Myocyte (in vitro differentiated cells): ENCODE measurements around the gene TMUB2. TPM values are rescaled to one million over a fixed set of nuclear protein-coding genes. Genes with fewer than 3 reads are reported as not detected.

Source experiments
- microRNA-seq: library from miRNA; unstranded; fragments of <30 nt; microRNA quantifications from one replicate; pipeline ENCODE4, GENCODE V29; 2016
- total RNA-seq: library from RNA; depleted of rRNA; stranded (reverse); fragments of >200 nt; gene quantifications from 2 replicates; pipeline ENCODE4 v1.2.3, GENCODE V29; 2014

The TMUB2 gene
- total RNA-seq, 1 donor from 2014 or later, result 28.6 TPM

Small RNAs within 50 kb of the gene (microRNA-seq; reads per million reads assigned to microRNA genes)
- gene MIR6782, result not detected

Other genes with a start within 250 kb of the TMUB2 start
- gene PPY, start 244.5 kb upstream of the TMUB2 start, total RNA-seq, result not detected in 2 replicates
- 0.19 TPM in 1 of 2 replicates, not detected in the other for gene PYY, start 233.0 kb upstream of the TMUB2 start, total RNA-seq
- 0.10 and 0.40 TPM in 2 replicates for gene NAGS, start 182.3 kb upstream of the TMUB2 start, total RNA-seq
- 36.8 and 40.6 TPM in 2 replicates for gene TMEM101, start 172.0 kb upstream of the TMUB2 start, total RNA-seq
- gene LSM12, start 120.3 kb upstream of the TMUB2 start, total RNA-seq, result 34.1 and 40.2 TPM in 2 replicates
- 39.5 and 44.6 TPM in 2 replicates for gene G6PC3, start 116.2 kb upstream of the TMUB2 start, total RNA-seq
- 646 and 649 TPM in 2 replicates for gene HDAC5, start 63.3 kb upstream of the TMUB2 start, total RNA-seq
- 0.45 and 1.4 TPM in 2 replicates for gene HROB, start 45.0 kb upstream of the TMUB2 start, total RNA-seq
- gene ASB16, start 16.3 kb upstream of the TMUB2 start, total RNA-seq, result 4.0 and 7.8 TPM in 2 replicates
- gene ATXN7L3, start 12.9 kb downstream of the TMUB2 start, total RNA-seq, result 55.4 and 60.5 TPM in 2 replicates
- gene UBTF, start 32.7 kb downstream of the TMUB2 start, total RNA-seq, result 45.7 and 65.8 TPM in 2 replicates
- not detected in 2 replicates for gene SLC4A1, start 81.2 kb downstream of the TMUB2 start, total RNA-seq
- gene RUNDC3A, start 121.6 kb downstream of the TMUB2 start, total RNA-seq, result 0.40 and 0.62 TPM in 2 replicates
- 80.8 and 84.0 TPM in 2 replicates for gene SLC25A39, start 137.9 kb downstream of the TMUB2 start, total RNA-seq
- gene GRN, start 158.3 kb downstream of the TMUB2 start, total RNA-seq, result 337 and 394 TPM in 2 replicates
- 89.5 and 141 TPM in 2 replicates for gene FAM171A2, start 176.9 kb downstream of the TMUB2 start, total RNA-seq
- gene ITGA2B, start 202.7 kb downstream of the TMUB2 start, total RNA-seq, result 0.10 TPM in 1 of 2 replicates, not detected in the other